GM19099 (cell line): Measurements from ENCODE around the gene OPRL1.

ENCODE experiments used
- POLR2A ChIP-seq: IDR thresholded peaks from 3 replicates; pipeline ENCODE4 v1.6.1; 2011; ENCODE audit warnings: low read depth; ENCODE audit not compliant: insufficient read length; ENCODE audit errors: extremely low read depth

OPRL1 gene

GRCh38 chr20:64039293-64040160 is 40.4 kb upstream of the OPRL1 start:
- TF ChIP-seq POLR2A, result no peak

- TF ChIP-seq POLR2A, result no peak
Observed at GRCh38 chr20:64040231-64041039, 39.4 kb upstream of the OPRL1 start.

- TF ChIP-seq POLR2A, result no peak
Observed at GRCh38 chr20:64041040-64041780, 38.7 kb upstream of the OPRL1 start.

GRCh38 chr20:64041781-64042053 is 38.2 kb upstream of the OPRL1 start:
- no peak for TF ChIP-seq POLR2A

GRCh38 chr20:64042054-64042781 is 37.7 kb upstream of the OPRL1 start:
- peak; percentile 42 for TF ChIP-seq POLR2A

- no peak for TF ChIP-seq POLR2A
Observed at GRCh38 chr20:64043768-64044167, 36.1 kb upstream of the OPRL1 start.

GRCh38 chr20:64044484-64045247 is 35.2 kb upstream of the OPRL1 start:
- no peak for TF ChIP-seq POLR2A

- no peak for TF ChIP-seq POLR2A
Observed at GRCh38 chr20:64045346-64046011, 34.4 kb upstream of the OPRL1 start.

- no peak for TF ChIP-seq POLR2A
Observed at GRCh38 chr20:64047046-64047389, 32.9 kb upstream of the OPRL1 start.

- TF ChIP-seq POLR2A, result no peak
Observed at GRCh38 chr20:64047968-64048401, 31.9 kb upstream of the OPRL1 start.

GRCh38 chr20:64048402-64049044 is 31.4 kb upstream of the OPRL1 start:
- TF ChIP-seq POLR2A, result no peak

- TF ChIP-seq POLR2A, result no peak
Observed at GRCh38 chr20:64049060-64049877, 30.6 kb upstream of the OPRL1 start, which contains the start of gene SOX18. TSS of gene SOX18 (minus strand) at chr20:64049639. CDS start at chr20:64049516, 123 bp downstream.
